PC-3 (cell line): ENCODE data around the gene ABCC9. TPM values are rescaled to one million over a fixed set of nuclear protein-coding genes. Genes with fewer than 3 reads are reported as not detected.
"Not testable (repeated sequence)": the region's sequence is repeated elsewhere in the genome, so short reads cannot be mapped to it uniquely, and the experiment has no call there.

Experiments used
- ATAC-seq: fragments of 200-7000 bp; cut with Tn5 transposase; 2 replicates; pipeline ENCODE4 v1.9.1; 2020; ENCODE audit warnings: mild to moderate bottlenecking, moderate library complexity
- BruUV-seq: library from RNA; stranded (reverse); fragments of 400-500 nt; replicated peaks from 2 replicates; lab custom pipeline; 2021; lab: Mats Ljungman, UMichigan
- CTCF ChIA-PET: fragments of 300-600 bp; sonication (Branson Sonifier 250); formaldehyde crosslinking; loops from one replicate; lab custom pipeline; 2022; ENCODE audit warnings: antibody characterized with exemption; lab: Charles Lee
- POLR2A ChIA-PET: fragments of 300-600 bp; sonication (Branson Sonifier 250); formaldehyde crosslinking; loops from one replicate; lab custom pipeline; 2022; ENCODE audit warnings: antibody characterized with exemption; ENCODE audit not compliant: unreplicated experiment; lab: Charles Lee
- DNase-seq: peaks from one replicate; pipeline ENCODE4 v3.0.0-alpha.2; 2015
- H2AFZ ChIP-seq: fragments of 300-600 bp; sonication (generic); 2 replicates; pipeline ENCODE4 v1.6.0; 2016; ENCODE audit warnings: antibody characterized with exemption, low read length
- H3F3A ChIP-seq: fragments of 300-600 bp; sonication (generic); one replicate; pipeline ENCODE4 v1.6.0; 2017; ENCODE audit warnings: antibody characterized with exemption, low read length, control low read depth, mild to moderate bottlenecking; ENCODE audit not compliant: unreplicated experiment
- H3K27ac ChIP-seq: fragments of 300-600 bp; sonication (generic); 2 replicates; pipeline ENCODE4 v1.5.1; 2016; ENCODE audit warnings: mild to moderate bottlenecking, low read length
- H3K27me3 ChIP-seq: fragments of 300-600 bp; sonication (generic); 2 replicates; pipeline ENCODE4 v1.6.1; 2016; ENCODE audit warnings: low read length, mixed read lengths
- H3K36me3 ChIP-seq: fragments of 300-600 bp; sonication (generic); 2 replicates; pipeline ENCODE4 v1.6.1; 2016; ENCODE audit warnings: low read depth, mixed run types, low read length, mixed read lengths
- H3K4me1 ChIP-seq: fragments of 300-600 bp; sonication (generic); 2 replicates; pipeline ENCODE4 v1.5.1; 2016; ENCODE audit warnings: low read length; ENCODE audit not compliant: insufficient read depth
- H3K4me2 ChIP-seq: fragments of 300-600 bp; sonication (generic); 2 replicates; pipeline ENCODE4 v1.6.0; 2016; ENCODE audit warnings: low read length
- H3K4me3 ChIP-seq: fragments of 300-600 bp; sonication (generic); 2 replicates; pipeline ENCODE4 v1.5.1; 2016; ENCODE audit warnings: mild to moderate bottlenecking, low read length, mixed read lengths
- H3K79me2 ChIP-seq: fragments of 300-600 bp; sonication (generic); 2 replicates; pipeline ENCODE4 v1.6.1; 2017; ENCODE audit warnings: low read length, mixed read lengths
- H3K9ac ChIP-seq: fragments of 300-600 bp; sonication (generic); 2 replicates; pipeline ENCODE4 v1.6.0; 2016; ENCODE audit warnings: mild to moderate bottlenecking, low read length
- H3K9me2 ChIP-seq: fragments of 300-600 bp; sonication (generic); replicated peaks from 2 replicates; pipeline ENCODE4 v1.6.1; 2016; ENCODE audit warnings: mixed run types, low read length, mixed read lengths
- H3K9me3 ChIP-seq: fragments of 300-600 bp; sonication (generic); 2 replicates; pipeline ENCODE4 v1.6.1; 2016; ENCODE audit warnings: low read length, mixed read lengths
- H4K20me1 ChIP-seq: fragments of 300-600 bp; sonication (generic); 2 replicates; pipeline ENCODE4 v1.6.1; 2016; ENCODE audit warnings: low read length, mixed read lengths
- CTCF ChIP-seq: fragments of 300-600 bp; sonication (generic); conservative IDR thresholded peaks from 2 replicates; pipeline ENCODE4 v1.5.1; 2017; ENCODE audit warnings: antibody characterized with exemption, low read depth, mild to moderate bottlenecking, low read length
- EZH2 ChIP-seq: fragments of 300-600 bp; sonication (generic); IDR thresholded peaks from one replicate; pipeline ENCODE4 v1.6.1; 2017; ENCODE audit warnings: antibody characterized with exemption, mild to moderate bottlenecking, low read length; ENCODE audit not compliant: unreplicated experiment
- EZH2phosphoT487 ChIP-seq: fragments of 300-600 bp; sonication (generic); IDR thresholded peaks from 2 replicates; pipeline ENCODE4 v1.6.1; 2018; ENCODE audit warnings: mild to moderate bottlenecking, antibody characterized with exemption, low read length, borderline replicate concordance
- intact Hi-C: fragments of 100-400 bp; cut with micrococcal nuclease; formaldehyde crosslinking; loops from 2 replicates; pipeline ENCODE4 v1.9.0; 2023
- total RNA-seq: library from RNA; depleted of rRNA; stranded (reverse); fragments of >200 nt; gene quantifications from 2 replicates; pipeline ENCODE4 v1.2.3, GENCODE V29; 2014

ABCC9 gene
- total RNA-seq, 1 experiment from 2014 or later, result 0.33 TPM

- H3K36me3 ChIP-seq, result no peaks in the 10 kb centered on the region
- H3K79me2 ChIP-seq, result no peaks in the 10 kb centered on the region
- DNase-seq, result no peak
- H3K9me3 ChIP-seq, result no peaks in the 10 kb centered on the region
- H3K27me3 ChIP-seq, result no peaks in the 10 kb centered on the region
- no peaks in the 10 kb centered on the region for H4K20me1 ChIP-seq
- no peak overlapping the region for H2AFZ ChIP-seq
- no peak overlapping the region for H3K4me3 ChIP-seq
- ATAC-seq, result no peak
- no TSS peak for BruUV-seq
- ChIA-PET POLR2A (no interaction called here), CTCF (no interaction called here)
- intact Hi-C loops, result no loop called here
- H3K9me2 ChIP-seq, result no peaks in the 10 kb centered on the region
- no peak overlapping the region for H3K4me2 ChIP-seq
- no peak overlapping the region for H3K27ac ChIP-seq
- H3K4me1 ChIP-seq, result no peaks in the 10 kb centered on the region
- H3F3A ChIP-seq, result no peaks in the 10 kb centered on the region
- TF ChIP-seq CTCF (no peak), EZH2phosphoT487 (no peak)
- H3K9ac ChIP-seq, result no peak overlapping the region
Observed at GRCh38 chr12:21797539-21797938, 143.7 kb downstream of the ABCC9 start.

DNA sequence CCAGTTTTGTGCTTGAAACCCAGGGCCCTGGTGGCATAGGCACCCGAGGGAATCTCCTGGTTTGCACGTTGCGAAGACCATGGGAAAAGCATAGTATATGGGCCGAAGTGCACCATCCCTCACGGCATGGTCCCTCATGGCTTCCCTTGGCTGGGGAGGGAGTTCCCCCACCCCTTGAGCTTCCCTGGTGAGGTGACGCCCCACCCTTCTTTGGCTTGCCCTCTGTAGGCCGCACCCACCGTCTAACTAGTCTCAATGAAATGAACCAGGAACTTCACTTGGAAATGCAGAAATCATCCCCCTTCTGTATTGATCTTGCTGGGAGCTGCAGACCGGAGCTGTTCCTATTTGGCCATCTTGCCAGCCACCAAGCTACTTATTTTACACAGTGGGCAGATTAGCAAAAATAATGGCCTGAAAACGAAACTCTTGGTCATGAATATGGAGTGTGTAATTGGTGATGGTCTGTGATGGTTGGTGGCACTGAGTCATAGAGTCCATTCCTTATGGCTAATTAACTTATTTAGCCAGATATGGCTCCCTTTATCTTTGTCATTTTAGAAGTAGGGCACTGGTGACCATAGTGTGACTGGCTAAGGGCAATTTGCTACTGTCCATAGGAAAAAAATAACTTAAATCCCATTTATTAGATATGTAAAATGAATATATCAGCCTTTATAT, 145.4 kb downstream of the ABCC9 start:
- Histone ChIP-seq H3K9ac (no peak overlapping the region), H3K27ac (no peak overlapping the region), H4K20me1 (no peaks in the 10 kb centered on the region), H3K36me3 (no peaks in the 10 kb centered on the region), H3K9me3 (no peaks in the 10 kb centered on the region), H3K79me2 (no peaks in the 10 kb centered on the region), H2AFZ (no peak overlapping the region), H3K4me3 (no peak overlapping the region), H3K27me3 (no peaks in the 10 kb centered on the region), H3K4me1 (no peaks in the 10 kb centered on the region), H3F3A (no peaks in the 10 kb centered on the region), H3K4me2 (no peak overlapping the region), H3K9me2 (no peaks in the 10 kb centered on the region)
- TF ChIP-seq EZH2phosphoT487 (no peak), CTCF (no peak), EZH2 (no peak)
- intact Hi-C loops, result no loop called here
- ChIA-PET POLR2A (no interaction called here), CTCF (no interaction called here)
- DNase-seq (no peak), ATAC-seq (no peak)
- no TSS peak for BruUV-seq

DNA sequence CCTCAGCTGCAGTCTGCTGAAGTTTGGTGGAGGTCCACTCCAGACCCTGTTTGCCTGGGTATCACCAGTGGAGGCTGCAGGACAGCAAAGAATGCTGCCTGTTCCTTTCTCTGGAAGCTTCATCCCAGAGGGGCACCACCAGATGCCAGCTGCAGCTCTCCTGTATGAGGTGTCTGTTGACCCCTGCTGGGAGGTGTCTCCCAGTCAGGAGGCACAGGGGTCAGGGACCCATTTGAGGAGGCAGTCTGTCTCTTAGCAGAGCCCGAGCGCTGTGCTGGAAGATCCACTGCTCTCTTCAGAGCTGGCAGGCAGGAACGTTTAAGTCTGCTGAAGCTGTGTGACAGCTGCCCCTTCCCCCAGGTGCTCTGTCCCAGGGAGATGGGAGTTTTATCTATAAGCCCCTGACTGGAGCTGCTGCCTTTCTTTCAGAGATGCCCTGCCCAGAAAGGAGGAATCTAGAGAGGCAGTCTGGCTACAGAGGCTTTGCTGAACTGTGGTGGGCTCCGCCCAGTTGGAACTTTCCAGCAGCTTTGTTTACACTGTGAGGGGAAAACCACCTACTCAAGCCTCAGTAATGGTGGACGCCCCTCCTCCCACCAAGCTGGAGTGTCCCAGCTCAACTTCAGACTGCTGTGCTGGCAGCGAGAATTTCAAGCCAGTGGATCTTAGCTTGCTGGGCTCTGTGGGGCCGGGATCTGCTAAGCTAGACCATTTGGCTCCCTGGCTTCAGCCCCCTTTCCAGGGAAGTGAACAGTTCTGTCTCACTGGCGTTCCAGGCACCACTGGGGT, 146.2 kb downstream of the ABCC9 start:
- H2AFZ ChIP-seq, POLR2A ChIA-PET, H3K4me1 ChIP-seq, BruUV-seq, H4K20me1 ChIP-seq, CTCF ChIA-PET, intact Hi-C loops, H3K27me3 ChIP-seq, H3K9me2 ChIP-seq, H3K9ac ChIP-seq, H3K27ac ChIP-seq, H3K9me3 ChIP-seq, H3K4me3 ChIP-seq, H3K36me3 ChIP-seq, H3F3A ChIP-seq, ATAC-seq, H3K4me2 ChIP-seq, H3K79me2 ChIP-seq, DNase-seq: not testable (repeated sequence)

GRCh38 chr12:21789687-21790086, 151.5 kb downstream of the ABCC9 start:
- H3K4me2 ChIP-seq, CTCF ChIA-PET, H3K27ac ChIP-seq, H3K9me3 ChIP-seq, POLR2A ChIA-PET, ATAC-seq, BruUV-seq, H3F3A ChIP-seq, H2AFZ ChIP-seq, DNase-seq, H3K9me2 ChIP-seq, H3K79me2 ChIP-seq, H3K27me3 ChIP-seq, H3K4me3 ChIP-seq, H3K4me1 ChIP-seq, intact Hi-C loops, H3K36me3 ChIP-seq, H4K20me1 ChIP-seq, H3K9ac ChIP-seq: not testable (repeated sequence)
